OCI-LY7 (cell line): ENCODE measurements around the gene CARTPT. TPM values are rescaled to one million over a fixed set of nuclear protein-coding genes. Genes with fewer than 3 reads are reported as not detected.

Experiments
- BruUV-seq: library from RNA; stranded (reverse); fragments of 400-500 nt; replicated peaks from 2 replicates; lab custom pipeline; 2021; lab: Mats Ljungman, UMichigan
- CTCF ChIA-PET: fragments of 300-600 bp; sonication (Branson Sonifier 250); formaldehyde crosslinking; loops from one replicate; lab custom pipeline; 2022; ENCODE audit warnings: antibody characterized with exemption; ENCODE audit not compliant: unreplicated experiment; lab: Charles Lee
- POLR2A ChIA-PET: fragments of 300-600 bp; sonication (Branson Sonifier 250); formaldehyde crosslinking; loops from one replicate; lab custom pipeline; 2022; ENCODE audit warnings: antibody characterized with exemption; lab: Charles Lee
- DNase-seq: peaks from one replicate; pipeline ENCODE4 v3.0.0-alpha.2; 2015; ENCODE audit warnings: low spot score
- H2AFZ ChIP-seq: fragments of 200-600 bp; sonication (generic), shearing (Covaris generic); 2 replicates; pipeline ENCODE4 v1.6.1; 2014; ENCODE audit warnings: mild to moderate bottlenecking, antibody characterized with exemption, low read length, moderate library complexity
- H3K27ac ChIP-seq: fragments of 200-600 bp; sonication (generic); 2 replicates; pipeline ENCODE4 v1.5.1; 2014; ENCODE audit warnings: mixed run types, low read depth, mild to moderate bottlenecking, moderate library complexity, low read length, inconsistent platforms; ENCODE audit not compliant: poor library complexity, severe bottlenecking
- H3K36me3 ChIP-seq: fragments of 200-600 bp; sonication (generic); 2 replicates; pipeline ENCODE4 v1.6.1; 2014; ENCODE audit warnings: mild to moderate bottlenecking, antibody characterized with exemption, low read length, moderate library complexity, mixed read lengths; ENCODE audit not compliant: insufficient read depth
- H3K4me1 ChIP-seq: fragments of 200-600 bp; sonication (generic); 2 replicates; pipeline ENCODE4 v1.5.1; 2014; ENCODE audit warnings: mild to moderate bottlenecking, low read length; ENCODE audit not compliant: insufficient read depth, poor library complexity, severe bottlenecking
- H3K4me2 ChIP-seq: fragments of 200-600 bp; sonication (generic); 2 replicates; pipeline ENCODE4 v1.6.1; 2014; ENCODE audit warnings: mild to moderate bottlenecking, low read length
- H3K4me3 ChIP-seq: fragments of 200-600 bp; sonication (generic); 2 replicates; pipeline ENCODE4 v1.5.1; 2014; ENCODE audit warnings: mild to moderate bottlenecking, low read depth, low read length; ENCODE audit not compliant: poor library complexity, severe bottlenecking
- H3K79me2 ChIP-seq: fragments of 200-600 bp; sonication (generic); 2 replicates; pipeline ENCODE4 v1.6.1; 2016; ENCODE audit warnings: low read depth, mild to moderate bottlenecking, low read length, moderate library complexity, mixed read lengths; ENCODE audit not compliant: insufficient read depth
- H3K9me2 ChIP-seq: fragments of 200-600 bp; sonication (generic); 2 replicates; pipeline ENCODE4 v1.6.1; 2016; ENCODE audit warnings: mild to moderate bottlenecking, low read length, mixed read lengths; ENCODE audit not compliant: insufficient read depth
- H3K9me3 ChIP-seq: fragments of 200-600 bp; sonication (generic); 2 replicates; pipeline ENCODE4 v1.6.1; 2014; ENCODE audit warnings: mild to moderate bottlenecking, mixed run types, low read length, mixed read lengths
- H4K20me1 ChIP-seq: fragments of 200-600 bp; sonication (generic); 2 replicates; pipeline ENCODE4 v1.6.1; 2014; ENCODE audit warnings: mild to moderate bottlenecking, antibody characterized with exemption, low read length, moderate library complexity, mixed read lengths; ENCODE audit not compliant: insufficient read depth
- CTCF ChIP-seq: fragments of 200-600 bp; sonication (generic); conservative IDR thresholded peaks from 2 replicates; pipeline ENCODE4 v1.5.1; 2014; ENCODE audit warnings: mild to moderate bottlenecking, antibody characterized with exemption, low read length, moderate library complexity, mixed read lengths
- EZH2phosphoT487 ChIP-seq: fragments of 200-600 bp; sonication (generic); IDR thresholded peaks from 2 replicates; pipeline ENCODE4 v1.6.1; 2018; ENCODE audit warnings: low read depth, borderline replicate concordance, mild to moderate bottlenecking, mixed run types, antibody characterized with exemption, low read length, moderate library complexity, mixed read lengths
- intact Hi-C: fragments of 100-400 bp; cut with micrococcal nuclease; formaldehyde crosslinking; loops from one replicate; pipeline ENCODE4 v1.10.0; 2022; ENCODE audit not compliant: unreplicated experiment
- total RNA-seq, 2 experiments: library from RNA; depleted of rRNA in 1 of 2; stranded (reverse); fragments of >200 nt in 1 of 2; shearing (Covaris generic) in 1 of 2; gene quantifications; 2 replicates each; pipeline ENCODE4 v1.2.3, GENCODE V29; 2014 to 2022

The CARTPT gene
- total RNA-seq, 2 experiments from 2014 or later, result not detected

DNA sequence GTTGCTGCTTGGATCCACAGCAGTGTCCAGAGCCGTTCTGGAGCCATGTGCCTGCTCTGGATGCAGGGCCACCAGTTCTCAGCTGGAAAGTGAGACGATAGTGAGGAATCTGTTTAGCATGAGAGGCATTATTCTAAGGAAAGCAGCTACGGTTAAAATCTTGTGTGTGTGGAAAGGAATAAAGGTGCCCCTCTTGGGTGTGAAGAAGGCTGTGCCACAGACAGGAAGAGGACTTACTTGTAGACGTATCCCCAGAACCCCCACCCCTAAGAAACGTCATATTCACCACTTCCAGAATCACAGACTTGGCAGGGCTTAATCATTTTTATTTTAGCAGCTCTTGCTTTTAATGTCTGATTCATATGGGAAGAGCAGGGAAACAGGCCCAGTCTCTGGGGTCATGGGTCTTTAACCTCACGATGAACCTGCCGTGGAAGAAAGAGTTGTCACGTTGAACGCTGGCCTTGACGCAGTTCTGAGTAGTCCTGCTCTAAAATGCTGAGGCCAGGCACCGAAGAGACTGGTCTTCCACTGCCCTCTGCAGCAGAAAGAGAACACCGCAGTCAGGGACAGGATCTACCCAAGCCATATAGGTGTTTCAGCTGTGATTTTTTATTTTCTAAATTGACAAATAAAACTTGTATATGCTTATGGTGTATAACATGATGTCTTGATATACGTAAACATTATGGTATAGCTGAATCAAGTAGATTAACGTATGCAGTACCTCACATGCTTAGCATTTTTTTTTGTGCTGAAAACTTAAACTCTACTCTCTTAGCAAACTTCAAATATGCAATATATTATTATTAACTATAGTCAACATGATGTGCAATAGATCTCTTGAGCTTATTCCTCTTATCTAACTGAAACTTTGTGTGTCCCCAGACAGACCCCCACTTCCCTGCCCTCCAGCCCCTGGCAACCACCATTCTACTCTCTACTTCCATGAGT is 38.8 kb downstream of the CARTPT start:
- ChIA-PET CTCF (no interaction called here), POLR2A (no interaction called here)
- Histone ChIP-seq H3K4me3 (no peak overlapping the region), H4K20me1 (no peaks in the 10 kb centered on the region), H3K9me2 (no peaks in the 10 kb centered on the region), H3K4me1 (no peaks in the 10 kb centered on the region), H2AFZ (no peak overlapping the region), H3K79me2 (no peaks in the 10 kb centered on the region), H3K4me2 (no peak overlapping the region), H3K27ac (no peak overlapping the region), H3K9me3 (no peaks in the 10 kb centered on the region), H3K36me3 (no peaks in the 10 kb centered on the region)
- DNase-seq, result peak; percentile 17
- intact Hi-C loops, result no loop called here
- BruUV-seq, result no TSS peak
- peak; percentile 51 for TF ChIP-seq CTCF
- no peak for TF ChIP-seq EZH2phosphoT487

- intact Hi-C loops, result no loop called here
- no peaks in the 10 kb centered on the region for H4K20me1 ChIP-seq
- ChIA-PET POLR2A (no interaction called here), CTCF (no interaction called here)
- no TSS peak for BruUV-seq
- H2AFZ ChIP-seq, result no peak overlapping the region
- no peak overlapping the region for H3K4me3 ChIP-seq
- H3K4me2 ChIP-seq, result no peak overlapping the region
- TF ChIP-seq CTCF (no peak), EZH2phosphoT487 (no peak)
- DNase-seq, result no peak
- H3K36me3 ChIP-seq, result no peaks in the 10 kb centered on the region
- H3K9me3 ChIP-seq, result no peaks in the 10 kb centered on the region
- no peaks in the 10 kb centered on the region for H3K4me1 ChIP-seq
- H3K27ac ChIP-seq, result no peak overlapping the region
- no peaks in the 10 kb centered on the region for H3K9me2 ChIP-seq
- no peaks in the 10 kb centered on the region for H3K79me2 ChIP-seq
These were observed 43.8 kb downstream of the CARTPT start for GRCh38 chr5:71762826-71763225.

DNA sequence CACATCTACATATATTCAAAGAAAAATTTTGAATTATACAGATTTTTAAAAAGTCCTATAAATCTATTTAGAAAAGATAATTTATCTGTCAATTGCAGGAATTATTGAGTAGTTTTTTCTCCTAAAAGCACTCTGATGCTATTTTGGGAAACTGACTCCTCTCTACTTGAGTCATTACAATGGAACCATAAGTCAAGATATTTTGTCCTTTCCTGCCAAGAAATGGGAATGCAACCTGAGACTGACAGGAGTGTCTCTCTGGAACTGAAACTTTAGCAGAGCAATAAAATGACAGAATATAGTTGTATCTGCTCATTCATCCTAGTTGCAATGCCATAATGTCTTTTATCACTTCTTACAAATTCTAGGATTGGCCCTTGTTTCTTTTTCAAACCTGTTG is 48.6 kb downstream of the CARTPT start:
- intact Hi-C loops, result no loop called here
- no peak overlapping the region for H2AFZ ChIP-seq
- no peak overlapping the region for H3K4me3 ChIP-seq
- no TSS peak for BruUV-seq
- H3K9me3 ChIP-seq, result no peaks in the 10 kb centered on the region
- no peaks in the 10 kb centered on the region for H3K79me2 ChIP-seq
- POLR2A ChIA-PET, result no interaction called here
- no peak overlapping the region for H3K4me2 ChIP-seq
- DNase-seq, result no peak
- H3K27ac ChIP-seq, result no peak overlapping the region
- no peak for TF ChIP-seq EZH2phosphoT487
- no peak for TF ChIP-seq CTCF
- CTCF ChIA-PET, result no interaction called here
- no peaks in the 10 kb centered on the region for H3K4me1 ChIP-seq
- H3K36me3 ChIP-seq, result no peaks in the 10 kb centered on the region
- H3K9me2 ChIP-seq, result no peaks in the 10 kb centered on the region
- H4K20me1 ChIP-seq, result no peaks in the 10 kb centered on the region
